Panc1 (cell line): Measurements from ENCODE around the gene GNAS-AS1.

ENCODE experiments used
- CTCF ChIP-seq: fragments of 450-650 bp; IDR thresholded peaks from 2 replicates; pipeline ENCODE4 v1.5.1; 2017; ENCODE audit warnings: mild to moderate bottlenecking
- REST ChIP-seq, 2 experiments: IDR thresholded peaks; 2 replicates each; pipeline ENCODE4 v1.6.1; 2011 to 2012; ENCODE audit warnings: low read depth in 2 of 2, control low read depth in 1 of 2, low read length in 1 of 2, mild to moderate bottlenecking in 1 of 2, moderate library complexity in 1 of 2; ENCODE audit not compliant: insufficient read depth in 1 of 2

GRCh38 chr20:58791286-58791685 lies 59.4 kb downstream of the GNAS-AS1 start:
- TF ChIP-seq CTCF (no peak), REST (IDR thresholded peaks at IDR 0.05; ENCODE audit: insufficient read depth in 1 of 2, low read depth in 2 of 2, low read length in 1 of 2) (no peak)
